ENCODE results near the gene KCNB1.
"Not testable (repeated sequence)": the region's sequence is repeated elsewhere in the genome, so short reads cannot be mapped to it uniquely, and the experiment has no call there.

KCNB1 gene

DNA sequence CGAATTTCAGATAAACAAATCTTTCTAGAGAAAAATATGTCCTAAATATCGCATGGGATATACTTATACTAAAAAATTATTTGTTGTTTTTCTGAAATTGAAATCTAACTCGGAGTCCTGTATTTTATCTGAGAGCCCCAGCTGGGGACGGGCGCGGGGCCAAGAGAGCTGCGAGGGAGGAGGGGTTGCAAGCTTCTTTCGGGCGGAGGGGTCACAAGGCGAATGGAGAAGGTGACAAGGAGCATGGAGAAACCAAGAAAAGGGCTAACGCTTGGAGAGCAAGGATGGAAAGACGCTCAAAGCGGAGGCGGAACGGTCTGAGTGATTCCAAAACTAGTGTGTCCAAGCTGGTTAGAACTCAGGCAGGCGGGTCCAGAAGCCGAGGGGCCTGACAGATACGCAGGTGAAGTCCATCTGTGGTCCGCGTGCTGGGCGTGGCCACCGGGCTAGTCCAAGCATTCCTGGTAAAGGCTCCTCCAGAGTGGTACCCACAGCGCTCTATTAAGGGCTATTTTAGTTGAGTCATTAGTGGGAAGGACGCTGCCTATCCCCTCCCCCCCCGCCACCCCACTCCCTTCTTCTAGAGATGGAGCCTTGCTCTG is 163.2 kb downstream of the KCNB1 start:
- TF ChIP-seq, protein P1, sequence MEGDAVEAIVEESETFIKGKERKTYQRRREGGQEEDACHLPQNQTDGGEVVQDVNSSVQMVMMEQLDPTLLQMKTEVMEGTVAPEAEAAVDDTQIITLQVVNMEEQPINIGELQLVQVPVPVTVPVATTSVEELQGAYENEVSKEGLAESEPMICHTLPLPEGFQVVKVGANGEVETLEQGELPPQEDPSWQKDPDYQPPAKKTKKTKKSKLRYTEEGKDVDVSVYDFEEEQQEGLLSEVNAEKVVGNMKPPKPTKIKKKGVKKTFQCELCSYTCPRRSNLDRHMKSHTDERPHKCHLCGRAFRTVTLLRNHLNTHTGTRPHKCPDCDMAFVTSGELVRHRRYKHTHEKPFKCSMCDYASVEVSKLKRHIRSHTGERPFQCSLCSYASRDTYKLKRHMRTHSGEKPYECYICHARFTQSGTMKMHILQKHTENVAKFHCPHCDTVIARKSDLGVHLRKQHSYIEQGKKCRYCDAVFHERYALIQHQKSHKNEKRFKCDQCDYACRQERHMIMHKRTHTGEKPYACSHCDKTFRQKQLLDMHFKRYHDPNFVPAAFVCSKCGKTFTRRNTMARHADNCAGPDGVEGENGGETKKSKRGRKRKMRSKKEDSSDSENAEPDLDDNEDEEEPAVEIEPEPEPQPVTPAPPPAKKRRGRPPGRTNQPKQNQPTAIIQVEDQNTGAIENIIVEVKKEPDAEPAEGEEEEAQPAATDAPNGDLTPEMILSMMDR (IDR thresholded peaks at IDR 0.05; ENCODE audit: low read depth, low read length): no peak
- H3K4me3 ChIP-seq (ENCODE audit: low read depth, low read length): no peak overlapping the region

- TF ChIP-seq, protein P1 (IDR thresholded peaks at IDR 0.05; ENCODE audit: low read depth, low read length): no peak
- no peak overlapping the region for H3K4me3 ChIP-seq (ENCODE audit: low read depth, low read length)
Measured at GRCh38 chr20:49318430-49319207, 163.8 kb downstream of the KCNB1 start.

- TF ChIP-seq, protein P1 (IDR thresholded peaks at IDR 0.05; ENCODE audit: low read depth, low read length): no peak
- no peak overlapping the region for H3K4me3 ChIP-seq (ENCODE audit: low read depth, low read length)
Measured at GRCh38 chr20:49318091-49318429, 164.4 kb downstream of the KCNB1 start.

DNA sequence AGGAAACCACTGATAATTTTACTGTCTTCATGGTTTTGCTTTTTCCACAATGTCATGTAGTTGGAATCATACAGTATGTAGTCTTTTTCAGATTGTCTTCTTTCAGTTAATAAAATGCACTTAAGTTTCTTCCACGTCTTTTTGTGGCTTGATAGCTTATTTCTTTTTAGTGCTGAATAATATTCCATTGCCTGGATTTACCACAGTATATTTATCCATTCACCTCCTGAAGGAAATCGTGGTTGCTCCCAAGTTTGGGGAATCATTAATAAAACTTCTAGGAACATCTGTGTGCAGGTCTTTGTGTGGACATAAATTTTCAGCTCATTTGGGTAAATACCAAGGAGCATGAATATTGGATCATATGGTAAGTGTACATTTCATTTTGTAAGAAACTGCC is 165.8 kb downstream of the KCNB1 start:
- TF ChIP-seq, protein P1 (IDR thresholded peaks at IDR 0.05; ENCODE audit: low read depth, low read length): no peak

GRCh38 chr20:49315580-49315979 is 166.9 kb downstream of the KCNB1 start:
- H3K4me3 ChIP-seq (ENCODE audit: low read depth, low read length): no peak overlapping the region
- TF ChIP-seq, protein P1 (IDR thresholded peaks at IDR 0.05; ENCODE audit: low read depth, low read length): no peak

More for the DNA sequence above, 165.8 kb downstream of the KCNB1 start:
- no peak overlapping the region for H3K4me3 ChIP-seq (ENCODE audit: low read depth, low read length)

DNA sequence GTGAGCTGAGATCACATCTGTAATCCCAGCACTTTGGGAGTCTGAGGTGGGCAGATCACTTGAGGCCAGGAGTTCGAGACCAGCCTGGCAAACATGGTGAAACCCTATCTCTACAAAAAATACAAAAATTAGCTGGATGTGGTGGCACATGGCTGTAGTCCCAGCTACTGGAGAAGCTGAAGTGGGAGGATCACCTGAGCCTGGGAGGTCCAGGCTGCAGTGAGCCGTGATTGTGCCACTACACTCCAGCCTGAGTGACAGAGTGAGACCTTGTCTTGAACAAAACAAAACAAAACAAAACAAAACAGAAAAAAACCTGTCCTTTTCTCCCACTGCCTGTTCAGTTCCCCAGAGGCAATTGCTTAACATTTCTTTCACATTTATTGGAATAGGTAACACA is 168.4 kb downstream of the KCNB1 start:
- not testable (repeated sequence) for H3K4me3 ChIP-seq (ENCODE audit: low read depth, low read length)
